ENCODE results near the gene ZNF750.

Gene ZNF750

GRCh38 chr17:82859431-82860403, 19.9 kb upstream of the ZNF750 start:
- peak; percentile 22 for DNase-seq (ENCODE audit: low read depth)
- in situ Hi-C loops (cut with HindIII; ENCODE audit: low sequenced_read_pairs), result no loop called here

GRCh38 chr17:82858376-82859126, 18.7 kb upstream of the ZNF750 start:
- in situ Hi-C loops (cut with HindIII; ENCODE audit: low sequenced_read_pairs), result no loop called here
- H3K4me3 ChIP-seq (ENCODE audit: low read depth, low read length), result no peak overlapping the region

More at GRCh38 chr17:82859431-82860403, 19.9 kb upstream of the ZNF750 start:
- H3K4me3 ChIP-seq (ENCODE audit: low read depth, low read length), result no peak overlapping the region
- no peak for TF ChIP-seq CTCF (IDR thresholded peaks at IDR 0.05; ENCODE audit: low read depth, low read length, missing control alignments)

GRCh38 chr17:82856361-82856760, 16.5 kb upstream of the ZNF750 start:
- in situ Hi-C loops (cut with HindIII; ENCODE audit: low sequenced_read_pairs), result no loop called here
- no peak for DNase-seq (ENCODE audit: low read depth)
- TF ChIP-seq CTCF (IDR thresholded peaks at IDR 0.05; ENCODE audit: low read depth, low read length, missing control alignments), result no peak
- H3K4me3 ChIP-seq (ENCODE audit: low read depth, low read length), result no peak overlapping the region

More at GRCh38 chr17:82858376-82859126, 18.7 kb upstream of the ZNF750 start:
- DNase-seq (ENCODE audit: low read depth), result no peak
- no peak for TF ChIP-seq CTCF (IDR thresholded peaks at IDR 0.05; ENCODE audit: low read depth, low read length, missing control alignments)

- TF ChIP-seq CTCF (IDR thresholded peaks at IDR 0.05; ENCODE audit: low read depth, low read length, missing control alignments), result no peak
- DNase-seq (ENCODE audit: low read depth), result no peak
- H3K4me3 ChIP-seq (ENCODE audit: low read depth, low read length), result no peak overlapping the region
- in situ Hi-C loops (cut with HindIII; ENCODE audit: low sequenced_read_pairs), result no loop called here
These were observed 14.4 kb upstream of the ZNF750 start for GRCh38 chr17:82854226-82854625.

GRCh38 chr17:82851381-82851780, 11.6 kb upstream of the ZNF750 start:
- TF ChIP-seq CTCF (IDR thresholded peaks at IDR 0.05; ENCODE audit: low read depth, low read length, missing control alignments), result no peak
- no peak for DNase-seq (ENCODE audit: low read depth)
- H3K4me3 ChIP-seq (ENCODE audit: low read depth, low read length), result no peak overlapping the region
- in situ Hi-C loops (cut with HindIII; ENCODE audit: low sequenced_read_pairs), result no loop called here

Measured in astrocyte of the cerebellum (primary cell).